H4 (cell line): Measurements from ENCODE around the gene ZNF385C. TPM values are rescaled to one million over a fixed set of nuclear protein-coding genes. Genes with fewer than 3 reads are reported as not detected.

Experiments used
- DNase-seq: peaks from one replicate; pipeline ENCODE4 v3.0.0-alpha.2; 2015; ENCODE audit warnings: low spot score
- total RNA-seq: library from RNA; depleted of rRNA; stranded (reverse); fragments of >200 nt; shearing (Covaris generic); gene quantifications from 2 replicates; pipeline ENCODE4 v1.2.3, GENCODE V29; 2014; rRNA removed

ZNF385C gene
- total RNA-seq, 1 experiment from 2014 or later = 0.04 TPM

DNA sequence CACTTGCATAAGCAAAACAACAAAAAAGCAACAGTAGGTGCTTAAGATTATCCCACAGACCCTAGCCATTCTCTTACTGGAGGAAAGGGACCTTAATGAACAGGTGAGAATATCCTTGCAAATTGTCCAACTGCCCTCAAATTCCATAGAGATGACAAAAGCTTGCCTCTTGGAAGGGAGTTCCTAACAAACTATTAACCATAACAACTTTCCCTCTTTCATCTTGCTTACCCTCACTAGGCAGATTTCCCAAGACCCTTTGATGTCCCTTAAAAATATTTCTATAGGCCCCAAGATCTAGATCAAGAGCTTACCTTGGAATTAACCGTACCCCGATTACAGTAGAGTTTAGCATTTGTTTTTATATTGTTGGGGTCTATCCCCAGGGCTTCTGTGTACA lies 109.9 kb downstream of the ZNF385C start:
- DNase-seq = no peak

DNA sequence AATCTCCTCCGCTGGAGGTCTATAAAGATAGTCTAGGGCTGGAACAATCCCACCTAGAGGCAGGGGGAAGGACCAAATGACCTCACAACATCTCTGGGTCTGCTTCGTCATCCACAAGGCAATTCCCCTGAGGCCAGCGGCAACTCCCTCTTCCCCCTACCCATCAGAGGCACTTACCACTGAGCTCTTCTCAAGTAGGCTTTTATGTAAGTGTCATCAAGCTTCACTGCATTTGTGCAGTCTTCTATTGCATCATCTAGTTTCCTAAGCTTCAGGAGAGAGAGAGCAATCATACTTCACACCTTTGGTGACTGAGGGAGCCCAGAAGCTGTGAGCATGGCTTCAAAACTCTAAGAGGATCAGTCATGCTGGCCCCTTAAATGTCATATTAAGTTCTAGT lies 110.6 kb downstream of the ZNF385C start:
- no peak for DNase-seq

DNA sequence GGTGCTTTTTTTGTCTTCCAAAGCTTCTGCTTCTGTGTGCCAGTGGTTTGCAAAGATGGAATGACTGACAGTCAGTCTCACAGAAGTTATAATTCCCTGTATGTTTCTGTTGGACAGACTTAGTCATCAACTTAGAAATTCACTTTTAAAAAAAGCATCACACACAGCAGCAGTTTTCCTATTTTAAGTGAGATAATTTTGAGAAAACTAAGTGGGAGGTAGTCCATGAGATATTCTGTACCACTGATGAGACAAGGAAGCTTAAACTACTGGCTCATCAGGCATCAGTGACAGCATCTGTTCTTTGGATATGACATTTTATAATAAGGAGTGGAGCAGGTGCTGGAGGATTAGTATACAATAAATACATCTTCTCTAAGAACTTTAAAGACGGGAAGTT lies 111.6 kb downstream of the ZNF385C start:
- DNase-seq = no peak

DNA sequence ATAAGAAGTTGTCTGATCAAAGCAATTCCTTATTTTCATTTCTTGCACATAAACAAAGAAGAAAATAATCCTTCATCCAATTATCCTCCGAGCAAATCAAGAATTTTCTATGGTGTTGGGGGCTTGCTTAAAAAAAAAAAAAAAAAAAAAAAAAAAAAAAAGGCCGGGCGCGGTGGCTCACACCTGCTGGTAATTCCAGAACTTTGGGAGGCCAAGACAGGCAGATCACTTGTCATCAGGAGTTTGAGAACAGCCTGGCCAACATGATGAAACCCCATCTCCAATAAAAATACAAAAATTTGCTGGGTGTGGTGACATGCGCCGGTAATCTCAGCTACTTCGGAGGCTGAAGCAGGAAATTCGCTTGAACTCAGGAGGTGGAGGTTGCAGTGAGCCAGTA lies 112.4 kb downstream of the ZNF385C start:
- no peak for DNase-seq

DNA sequence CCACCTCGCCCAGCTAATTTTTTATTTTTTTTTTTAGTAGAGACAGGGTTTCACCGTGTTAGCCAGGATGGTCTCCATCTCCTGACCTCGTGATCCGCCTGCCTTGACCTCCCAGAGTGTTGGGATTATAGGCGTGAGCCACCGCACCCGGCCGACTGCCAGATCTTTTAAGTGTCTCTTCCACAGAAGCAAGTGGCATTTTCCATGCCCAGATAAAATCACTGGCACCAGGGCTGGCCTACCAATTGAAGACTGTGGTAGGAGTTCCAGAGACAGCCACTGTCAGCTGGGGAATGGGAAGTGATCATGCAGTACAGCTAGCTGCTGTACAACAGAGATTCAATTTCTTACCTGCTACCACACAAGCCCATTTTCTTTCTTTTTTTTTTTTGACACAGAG lies 113.8 kb downstream of the ZNF385C start:
- DNase-seq = no peak

DNA sequence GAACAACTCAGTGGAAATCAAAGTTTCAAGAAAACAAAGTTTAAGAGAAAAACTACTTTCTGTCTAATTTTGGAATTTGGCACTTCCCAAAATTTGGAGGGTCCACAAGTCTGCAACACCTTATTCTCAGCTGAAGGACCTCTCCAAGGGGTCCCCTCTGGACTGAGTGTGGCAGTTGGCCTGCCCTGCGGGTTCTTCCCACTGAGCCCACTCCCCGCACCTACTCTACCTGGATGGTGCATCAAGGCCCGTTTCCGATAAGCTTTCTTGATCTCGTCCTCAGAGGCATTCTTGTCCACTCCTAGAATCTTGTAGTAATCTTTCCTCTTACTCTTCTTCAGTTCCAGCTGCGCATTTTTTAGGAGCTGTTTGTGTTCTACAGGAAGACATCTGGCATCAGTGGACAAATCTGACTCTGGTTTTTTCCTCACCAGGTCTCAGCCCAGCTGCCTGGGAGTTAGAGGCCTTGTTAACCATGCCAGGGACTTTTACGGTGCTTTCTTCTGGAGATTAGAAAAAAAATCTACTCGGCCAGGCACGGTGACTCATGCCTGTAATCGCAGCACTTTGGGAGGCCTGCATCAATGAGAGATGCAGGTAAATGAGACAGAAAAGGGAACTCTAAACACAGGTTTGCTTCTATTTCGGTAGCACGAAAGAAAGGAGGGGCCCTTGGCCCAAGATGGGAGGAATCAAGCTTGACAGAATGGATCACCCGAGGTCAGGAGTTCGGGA lies 116.1 kb downstream of the ZNF385C start:
- DNase-seq = no peak

DNA sequence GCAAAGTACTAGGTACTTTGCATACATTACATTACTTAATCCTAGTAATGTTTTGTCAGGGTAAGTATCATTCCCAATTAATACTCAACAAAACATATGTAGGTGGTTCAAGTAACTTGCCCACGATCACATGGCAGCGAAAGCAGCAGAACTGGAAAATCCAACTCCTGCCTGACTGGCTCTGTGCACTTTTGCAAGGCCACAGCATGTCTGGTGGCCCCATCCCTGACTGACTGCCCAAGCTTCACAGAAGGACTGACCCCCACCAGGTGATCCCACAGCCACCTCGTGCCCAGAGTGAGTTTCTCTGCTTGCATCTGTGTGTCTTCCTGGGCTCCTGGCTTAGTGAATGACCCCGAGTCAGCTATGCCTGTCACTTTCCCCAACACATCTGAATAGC lies 120.3 kb downstream of the ZNF385C start:
- DNase-seq = no peak

DNA sequence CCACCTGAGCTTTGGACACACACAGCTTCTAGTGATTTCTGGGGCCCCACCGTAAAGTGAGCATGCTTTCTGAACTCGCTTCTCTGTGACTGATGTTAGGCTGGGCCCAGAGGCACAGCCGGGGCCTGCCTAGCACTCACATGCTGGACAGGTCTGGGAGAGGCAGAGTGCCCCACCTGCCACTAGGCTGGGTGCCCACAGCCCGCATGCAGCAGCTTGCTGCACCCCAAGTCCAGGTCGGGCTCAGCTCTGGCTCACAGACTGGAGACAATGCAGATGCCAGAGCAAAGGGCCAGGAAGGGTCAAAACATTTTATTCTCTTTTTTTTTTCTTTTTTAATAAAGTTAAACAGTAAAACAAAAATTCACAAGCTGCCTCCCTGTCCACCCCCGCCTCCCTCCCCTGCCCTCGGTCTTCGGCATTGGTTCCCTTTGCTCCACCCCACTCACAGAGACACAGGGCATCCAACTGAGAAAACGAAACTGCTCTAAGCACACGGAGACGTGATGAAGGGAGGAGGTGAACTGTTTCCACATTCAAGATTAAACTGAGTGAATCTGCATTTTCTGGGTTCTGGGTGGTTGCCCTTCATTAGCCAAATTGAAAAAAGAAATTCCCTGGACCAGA lies 122.0 kb downstream of the ZNF385C start:
- no peak for DNase-seq

Other genes starting within 250 kb of the ZNF385C start
- gene KLHL11, start 233.1 kb downstream of the ZNF385C start, total RNA-seq = 14.2 and 14.3 TPM in 2 replicates
- 98.9 and 101 TPM in 2 replicates for gene ACLY, start 179.5 kb downstream of the ZNF385C start, total RNA-seq
- 1.2 and 1.4 TPM in 2 replicates for gene ODAD4, start 167.9 kb downstream of the ZNF385C start, total RNA-seq
- gene CNP, start 131.7 kb downstream of the ZNF385C start, total RNA-seq = 47.5 and 64.8 TPM in 2 replicates
- gene DNAJC7, start 81.0 kb downstream of the ZNF385C start, total RNA-seq = 86.7 and 109 TPM in 2 replicates
- gene NKIRAS2, start 78.4 kb downstream of the ZNF385C start, total RNA-seq = 23.9 and 36.9 TPM in 2 replicates
- gene C17orf113, start 47.9 kb downstream of the ZNF385C start, total RNA-seq = 0.19 and 0.62 TPM in 2 replicates
- 7.5 and 7.7 TPM in 2 replicates for gene DHX58, start 14.2 kb upstream of the ZNF385C start, total RNA-seq
- 7.5 and 16.7 TPM in 2 replicates for gene KAT2A, start 22.9 kb upstream of the ZNF385C start, total RNA-seq
- gene HSPB9, start 24.3 kb upstream of the ZNF385C start, total RNA-seq = not detected in 2 replicates
- gene RAB5C, start 56.5 kb upstream of the ZNF385C start, total RNA-seq = 67.3 and 79.9 TPM in 2 replicates
- 0.06 TPM in 1 of 2 replicates, not detected in the other for gene KCNH4, start 82.7 kb upstream of the ZNF385C start, total RNA-seq
- not detected in 2 replicates for gene HCRT, start 87.0 kb upstream of the ZNF385C start, total RNA-seq
- 1.5 and 1.9 TPM in 2 replicates for gene GHDC, start 96.0 kb upstream of the ZNF385C start, total RNA-seq
- 13.7 and 25.0 TPM in 2 replicates for gene STAT5B, start 177.9 kb upstream of the ZNF385C start, total RNA-seq
- 0.35 and 0.41 TPM in 2 replicates for gene STAT5A, start 190.0 kb upstream of the ZNF385C start, total RNA-seq